BLaER1 treated with 17β-estradiol and CSF1 and Interleukin-3, amounts not matched to agents 10 nM and 100 nM (cell line): ENCODE data around the gene PPP1R14C.
A peak's percentile ranks its signal among the peaks of the same experiment; 100 is the strongest.

ENCODE experiments used
- H3K27ac ChIP-seq, 11 experiments: shearing (Covaris generic); formaldehyde crosslinking; 2 replicates each; pipeline ENCODE4 v1.8.1; 2022
- H3K27me3 ChIP-seq, 11 experiments: shearing (Covaris generic); formaldehyde crosslinking; 2 replicates each; pipeline ENCODE4 v1.8.1; 2022
- H3K36me3 ChIP-seq, 11 experiments: shearing (Covaris generic); formaldehyde crosslinking; 2 replicates each; pipeline ENCODE4 v1.8.1; 2022
- H3K4me1 ChIP-seq, 10 experiments: shearing (Covaris generic); formaldehyde crosslinking; 2 replicates each; pipeline ENCODE4 v1.8.1; 2022
- H3K4me2 ChIP-seq, 11 experiments: shearing (Covaris generic); formaldehyde crosslinking; 2 replicates each; pipeline ENCODE4 v1.8.1; 2022
- H3K4me3 ChIP-seq, 10 experiments: shearing (Covaris generic); formaldehyde crosslinking; 2 replicates each; pipeline ENCODE4 v1.8.1; 2022
- H3K9ac ChIP-seq, 11 experiments: shearing (Covaris generic); formaldehyde crosslinking; 2 replicates each; pipeline ENCODE4 v1.8.1; 2022
- H3K9me3 ChIP-seq, 11 experiments: shearing (Covaris generic); formaldehyde crosslinking; replicated peaks in 1 of 11; 2 replicates each; pipeline ENCODE4 v1.8.1; 2022
- H4K20me1 ChIP-seq, 11 experiments: shearing (Covaris generic); formaldehyde crosslinking; 2 replicates each; pipeline ENCODE4 v1.8.1; 2022
- Cebpa-rat ChIP-seq, 11 experiments: shearing (Covaris generic); IDR thresholded peaks; 2 replicates each; pipeline ENCODE4 v1.8.1; 2022

Gene PPP1R14C

GRCh38 chr6:150267686-150268561 is 125.1 kb downstream of the PPP1R14C start:
- Histone ChIP-seq H3K4me3 (no peak overlapping the region), H4K20me1 (no peaks in the 10 kb centered on the region), H3K9me3 (peaks cover 0 to 6% (median 0%) of the 10 kb centered on the region in 11 experiments; a peak in 5 of 22 replicates), H3K9ac (no peak overlapping the region), H3K4me2 (no peak overlapping the region), H3K27me3 (no peaks in the 10 kb centered on the region), H3K36me3 (no peaks in the 10 kb centered on the region), H3K27ac (no peak overlapping the region), H3K4me1 (peaks cover under 1 to 17% (median 9%) of the 10 kb centered on the region in 10 experiments; a peak in 12 of 20 replicates)
- TF ChIP-seq Cebpa-rat (IDR thresholded peaks at IDR 0.05) = no peak

- Histone ChIP-seq H3K36me3 (no peaks in the 10 kb centered on the region), H3K4me2 (no peak overlapping the region), H3K9me3 (peaks cover 0 to 6% (median 0%) of the 10 kb centered on the region in 11 experiments; a peak in 5 of 22 replicates), H3K4me3 (no peak overlapping the region), H3K9ac (no peak overlapping the region), H3K27me3 (peaks cover 0 to 7% (median 0%) of the 10 kb centered on the region in 11 experiments; a peak in 4 of 22 replicates), H3K27ac (no peak overlapping the region), H3K4me1 (peaks cover 9 to 29% (median 18%) of the 10 kb centered on the region in 10 experiments; a peak in 18 of 20 replicates), H4K20me1 (no peaks in the 10 kb centered on the region)
- no peak for TF ChIP-seq Cebpa-rat (IDR thresholded peaks at IDR 0.05)
Observed at GRCh38 chr6:150269130-150269856, 126.4 kb downstream of the PPP1R14C start.

GRCh38 chr6:150269857-150270223 is 127.0 kb downstream of the PPP1R14C start:
- Histone ChIP-seq H3K36me3 (no peaks in the 10 kb centered on the region), H3K4me1 (peaks cover 9 to 33% (median 24%) of the 10 kb centered on the region in 10 experiments; a peak in 18 of 20 replicates)

GRCh38 chr6:150270330-150271052 is 127.6 kb downstream of the PPP1R14C start:
- Histone ChIP-seq H3K9ac (no peak overlapping the region), H3K4me3 (no peak overlapping the region), H3K4me2 (no peak overlapping the region), H3K4me1 (peaks cover 9 to 39% (median 24%) of the 10 kb centered on the region in 10 experiments; a peak in 18 of 20 replicates), H3K27me3 (peaks cover 0 to 13% (median 0%) of the 10 kb centered on the region in 11 experiments; a peak in 6 of 22 replicates), H3K27ac (no peak overlapping the region), H3K9me3 (peaks cover 0 to 6% (median 0%) of the 10 kb centered on the region in 11 experiments; a peak in 5 of 22 replicates), H3K36me3 (no peaks in the 10 kb centered on the region), H4K20me1 (no peaks in the 10 kb centered on the region)
- no peak for TF ChIP-seq Cebpa-rat (IDR thresholded peaks at IDR 0.05)

More at GRCh38 chr6:150269857-150270223, 127.0 kb downstream of the PPP1R14C start:
- no peak for TF ChIP-seq Cebpa-rat (IDR thresholded peaks at IDR 0.05)
- H3K4me2 ChIP-seq = no peak overlapping the region
- no peak overlapping the region for H3K27ac ChIP-seq
- no peak overlapping the region for H3K4me3 ChIP-seq
- H4K20me1 ChIP-seq = no peaks in the 10 kb centered on the region
- H3K9me3 ChIP-seq = peaks cover 0 to 6% (median 0%) of the 10 kb centered on the region in 11 experiments; a peak in 5 of 22 replicates
- H3K27me3 ChIP-seq = peaks cover 0 to 11% (median 0%) of the 10 kb centered on the region in 11 experiments; a peak in 6 of 22 replicates
- H3K9ac ChIP-seq = no peak overlapping the region

GRCh38 chr6:150271172-150271500 is 128.3 kb downstream of the PPP1R14C start:
- H3K27ac ChIP-seq = no peak overlapping the region
- no peaks in the 10 kb centered on the region for H4K20me1 ChIP-seq
- no peak for TF ChIP-seq Cebpa-rat (IDR thresholded peaks at IDR 0.05)
- peaks cover 0 to 13% (median 0%) of the 10 kb centered on the region in 11 experiments; a peak in 7 of 22 replicates for H3K27me3 ChIP-seq
- H3K36me3 ChIP-seq = no peaks in the 10 kb centered on the region
- H3K9me3 ChIP-seq = peaks cover 0 to 6% (median 0%) of the 10 kb centered on the region in 11 experiments; a peak in 5 of 22 replicates
- no peak overlapping the region for H3K4me3 ChIP-seq
- peaks cover 9 to 40% (median 24%) of the 10 kb centered on the region in 10 experiments; a peak in 18 of 20 replicates for H3K4me1 ChIP-seq
- no peak overlapping the region for H3K4me2 ChIP-seq
- no peak overlapping the region for H3K9ac ChIP-seq

GRCh38 chr6:150271501-150272263 is 128.8 kb downstream of the PPP1R14C start:
- Histone ChIP-seq H3K4me3 (no peak overlapping the region), H3K27ac (no peak overlapping the region), H3K4me2 (peak overlapping the region in 8 of 11 experiments; percentile 4 to 78 (median 18); a peak in 8 of 22 replicates), H3K4me1 (peaks cover 9 to 40% (median 24%) of the 10 kb centered on the region in 10 experiments; a peak in 18 of 20 replicates), H3K36me3 (no peaks in the 10 kb centered on the region), H3K9ac (no peak overlapping the region), H3K27me3 (peaks cover 0 to 13% (median 0%) of the 10 kb centered on the region in 11 experiments; a peak in 7 of 22 replicates), H4K20me1 (no peaks in the 10 kb centered on the region; a peak in 1 of 22 replicates), H3K9me3 (peaks cover 0 to 6% (median 0%) of the 10 kb centered on the region in 11 experiments; a peak in 5 of 22 replicates)
- TF ChIP-seq Cebpa-rat (IDR thresholded peaks at IDR 0.05) = no peak

- TF ChIP-seq Cebpa-rat (IDR thresholded peaks at IDR 0.05) = no peak
- Histone ChIP-seq H3K36me3 (no peaks in the 10 kb centered on the region), H3K4me3 (no peak overlapping the region), H3K4me1 (peaks cover 9 to 40% (median 24%) of the 10 kb centered on the region in 10 experiments; a peak in 18 of 20 replicates), H3K9me3 (peaks cover 0 to 6% (median 0%) of the 10 kb centered on the region in 11 experiments; a peak in 5 of 22 replicates), H3K9ac (no peak overlapping the region), H3K27ac (no peak overlapping the region), H3K4me2 (peak overlapping the region in 8 of 11 experiments; percentile 4 to 93 (median 31); a peak in 7 of 22 replicates), H4K20me1 (no peaks in the 10 kb centered on the region; a peak in 1 of 22 replicates), H3K27me3 (peaks cover 0 to 13% (median 0%) of the 10 kb centered on the region in 11 experiments; a peak in 7 of 22 replicates)
Observed at GRCh38 chr6:150272264-150272975, 129.6 kb downstream of the PPP1R14C start.
